H1 (cell line): ENCODE results near the gene MGME1. TPM values are rescaled to one million over a fixed set of nuclear protein-coding genes. Genes with fewer than 3 reads are reported as not detected.

Experiments
- CTCF ChIA-PET: fragments of 300-600 bp; sonication (Branson Sonifier 250); formaldehyde crosslinking; loops from one replicate; lab custom pipeline; 2021; ENCODE audit not compliant: partially characterized antibody; lab: Charles Lee
- POLR2A ChIA-PET: fragments of 300-600 bp; sonication (Branson Sonifier 250); formaldehyde crosslinking; loops from one replicate; lab custom pipeline; 2021; ENCODE audit warnings: inconsistent platforms; ENCODE audit not compliant: partially characterized antibody; lab: Charles Lee
- DNase-seq, 2 experiments: peaks; one replicate each; pipeline versions ENCODE4 v3.0.0 to v3.0.0-alpha.2; 2010 to 2022; ENCODE audit warnings: low spot score in 2 of 2, low read depth in 1 of 2, mixed read lengths in 1 of 2
- FAIRE-seq: peaks from 2 replicates; lab custom pipeline; 2011; peaks lifted over from hg19 to GRCh38; lab: Jason Lieb, UNC
- H2AFZ ChIP-seq: 2 replicates; pipeline ENCODE4 v1.8.1; 2012; ENCODE audit warnings: low read length, inconsistent platforms
- H2AK5ac ChIP-seq: 2 replicates; pipeline ENCODE4 v1.6.1; 2013; ENCODE audit warnings: low read depth, low read length
- H2BK120ac ChIP-seq: replicated peaks from 2 replicates; pipeline ENCODE3; 2013; ENCODE audit warnings: low read depth, low read length, inconsistent platforms
- H2BK12ac ChIP-seq: 2 replicates; pipeline ENCODE4 v1.6.1; 2013; ENCODE audit warnings: low read depth, low read length
- H2BK15ac ChIP-seq: 2 replicates; pipeline ENCODE4 v1.6.1; 2013; ENCODE audit warnings: low read length
- H2BK20ac ChIP-seq: 2 replicates; pipeline ENCODE4 v1.6.1; 2013; ENCODE audit warnings: low read length
- H2BK5ac ChIP-seq: 2 replicates; pipeline ENCODE4 v1.6.1; 2013; ENCODE audit warnings: low read depth, low read length
- H3K14ac ChIP-seq: 2 replicates; pipeline ENCODE4 v1.6.1; 2013; ENCODE audit warnings: inconsistent platforms; ENCODE audit not compliant: insufficient read length
- H3K18ac ChIP-seq: 2 replicates; pipeline ENCODE4 v1.6.1; 2013; ENCODE audit warnings: low read length; ENCODE audit errors: extremely low read depth
- H3K23ac ChIP-seq: 2 replicates; pipeline ENCODE4 v1.6.1; 2013; ENCODE audit warnings: inconsistent platforms; ENCODE audit not compliant: insufficient read length
- H3K23me2 ChIP-seq: 2 replicates; pipeline ENCODE4 v1.6.1; 2013; ENCODE audit warnings: low read depth, low read length
- H3K27ac ChIP-seq: 2 replicates; pipeline ENCODE4 v1.6.1; 2011; ENCODE audit warnings: low read depth, low read length, inconsistent platforms
- H3K27me3 ChIP-seq, 4 experiments: replicated peaks in 1 of 4; 1 replicate in 1 of 4; 2 replicates in 3 of 4; pipeline versions ENCODE4 v1.6.1 to v1.8.1; 2011 to 2013; ENCODE audit warnings: low read length in 3 of 4, mild to moderate bottlenecking in 3 of 4, inconsistent platforms in 2 of 4, mixed read lengths in 2 of 4, moderate library complexity in 1 of 4; ENCODE audit not compliant: control insufficient read depth in 3 of 4, insufficient read depth in 3 of 4; ENCODE audit errors: extremely low read depth in 1 of 4
- H3K36me3 ChIP-seq, 4 experiments: 2 replicates each; pipeline versions ENCODE4 v1.6.1 to v1.8.1; 2011 to 2013; ENCODE audit warnings: mild to moderate bottlenecking in 4 of 4, low read length in 3 of 4, moderate library complexity in 2 of 4, control low read depth in 1 of 4, inconsistent platforms in 1 of 4; ENCODE audit not compliant: insufficient read depth in 4 of 4, control insufficient read depth in 2 of 4
- H3K4ac ChIP-seq: replicated peaks from 2 replicates; pipeline ENCODE3; 2013; ENCODE audit warnings: low read length, low read depth, mixed read lengths, inconsistent platforms; ENCODE audit not compliant: insufficient read length
- H3K4me1 ChIP-seq, 4 experiments: replicated peaks in 1 of 4; 1 replicate in 1 of 4; 2 replicates in 3 of 4; pipeline versions ENCODE4 v1.6.1 to v1.8.1; 2011 to 2013; ENCODE audit warnings: low read length in 3 of 4, inconsistent platforms in 2 of 4, mixed read lengths in 1 of 4; ENCODE audit not compliant: insufficient read depth in 4 of 4, control insufficient read depth in 3 of 4
- H3K4me2 ChIP-seq, 2 experiments: 2 replicates each; pipeline versions ENCODE4 v1.6.1 to v1.8.1; 2011 to 2013; ENCODE audit warnings: low read depth in 2 of 2, low read length in 2 of 2, control low read depth in 1 of 2, inconsistent platforms in 1 of 2, mild to moderate bottlenecking in 1 of 2; ENCODE audit not compliant: insufficient read depth in 1 of 2
- H3K4me3 ChIP-seq, 4 experiments: fragments of 200-600, 300-600 bp in 1 of 4; sonication (generic), shearing (Covaris generic), sonication (Bioruptor Twin) in 1 of 4; 2 replicates each; pipeline versions ENCODE4 v1.5.1 to v1.8.1; 2011 to 2016; ENCODE audit warnings: low read length in 4 of 4, low read depth in 3 of 4, control low read depth in 2 of 4, inconsistent platforms in 2 of 4, mild to moderate bottlenecking in 2 of 4, mixed read lengths in 1 of 4, moderate library complexity in 1 of 4; ENCODE audit not compliant: insufficient read depth in 2 of 4; ENCODE audit errors: extremely low read depth in 1 of 4
- H3K56ac ChIP-seq: replicated peaks from 2 replicates; pipeline ENCODE3; 2013; ENCODE audit warnings: low read depth, mild to moderate bottlenecking, mixed read lengths, low read length, inconsistent platforms; ENCODE audit not compliant: insufficient read length
- H3K79me1 ChIP-seq: 2 replicates; pipeline ENCODE4 v1.6.1; 2013; ENCODE audit warnings: low read depth, low read length, control low read depth
- H3K79me2 ChIP-seq, 2 experiments: 2 replicates each; pipeline versions ENCODE4 v1.6.1 to v1.8.1; 2012 to 2013; ENCODE audit warnings: low read length in 2 of 2, mild to moderate bottlenecking in 2 of 2, inconsistent platforms in 1 of 2; ENCODE audit not compliant: insufficient read depth in 2 of 2, control insufficient read depth in 1 of 2
- H3K9ac ChIP-seq, 4 experiments: replicated peaks in 1 of 4; 1 replicate in 1 of 4; 2 replicates in 3 of 4; pipeline versions ENCODE4 v1.6.1 to v1.8.1; 2011 to 2013; ENCODE audit warnings: low read depth in 3 of 4, low read length in 3 of 4, control low read depth in 2 of 4, mild to moderate bottlenecking in 2 of 4, moderate library complexity in 2 of 4, inconsistent platforms in 1 of 4; ENCODE audit errors: extremely low read depth in 1 of 4
- H3K9me3 ChIP-seq, 2 experiments: 2 replicates each; pipeline versions ENCODE4 v1.6.1 to v1.8.1; 2012 to 2013; ENCODE audit warnings: mild to moderate bottlenecking in 2 of 2, moderate library complexity in 2 of 2, control low read depth in 1 of 2, inconsistent platforms in 1 of 2, low read depth in 1 of 2, low read length in 1 of 2, mixed read lengths in 1 of 2; ENCODE audit not compliant: insufficient read depth in 2 of 2
- H4K20me1 ChIP-seq, 2 experiments: replicated peaks in 1 of 2; 2 replicates each; pipeline versions ENCODE3 to v1.8.1; 2011 to 2013; ENCODE audit warnings: inconsistent platforms in 2 of 2, low read length in 2 of 2, mild to moderate bottlenecking in 1 of 2; ENCODE audit not compliant: insufficient read depth in 2 of 2, control insufficient read depth in 1 of 2
- H4K5ac ChIP-seq: 2 replicates; pipeline ENCODE4 v1.6.1; 2013; ENCODE audit warnings: low read length, low read depth, mixed read lengths, inconsistent platforms; ENCODE audit not compliant: insufficient read length
- H4K8ac ChIP-seq: 2 replicates; pipeline ENCODE4 v1.8.0; 2013; ENCODE audit warnings: mild to moderate bottlenecking, moderate library complexity, low read length, inconsistent platforms; ENCODE audit not compliant: insufficient read depth; ENCODE audit errors: extremely low read depth
- H4K91ac ChIP-seq: replicated peaks from 2 replicates; pipeline ENCODE3; 2013; ENCODE audit warnings: low read length, mixed read lengths, inconsistent platforms; ENCODE audit not compliant: insufficient read length
- POLR2AphosphoS5 ChIP-seq: IDR thresholded peaks from 2 replicates; pipeline ENCODE4 v1.6.1; 2011; ENCODE audit warnings: low read depth, low read length
- WGBS, 2 experiments: shearing (Covaris generic) in 1 of 2; methylation state at CpG; one replicate each; pipeline versions ENCODE4 v1.1.6 to v1.1.7; 2013 to 2015; ENCODE audit warnings: low lambda C conversion rate in 2 of 2, mixed read lengths in 2 of 2, inconsistent platforms in 1 of 2, low coverage in 1 of 2, missing lambda C conversion rate in 1 of 2; ENCODE audit not compliant: insufficient replicate concordance in 2 of 2, insufficient coverage in 1 of 2, insufficient read length in 1 of 2; ENCODE audit errors: extremely low coverage in 1 of 2, missing lambda C conversion rate in 1 of 2; 5-methylcytosine and 5-hydroxymethylcytosine counted together
- polyA plus RNA-seq, 7 experiments: library from polyadenylated mRNA; depleted of rRNA in 3 of 7; stranded (reverse) in 5 of 7; unstranded in 2 of 7; fragments of >200 nt in 5 of 7; fragments of 200-250 nt in 2 of 7; gene quantifications; 1 replicate in 5 of 7; 2 replicates in 1 of 7; 4 replicates in 1 of 7; pipeline versions ENCODE4 v1.2.1 to v1.2.3, GENCODE V29; 2011 to 2013; ENCODE audit warnings: missing spikeins in 2 of 7, mixed read lengths in 2 of 7
- total RNA-seq: library from RNA; stranded (reverse); fragmentation: NEBNext Ultra II Directional; extraction: Animal tissue kit (Norgen Biotek cat#: 25700); gene quantifications from 2 replicates; pipeline ENCODE4 v1.2.1, GENCODE V29; 2021
- TF ChIP-seq, protein P1 (sequence below): IDR thresholded peaks from 2 replicates; pipeline ENCODE4 v1.6.1; 2011; ENCODE audit warnings: low read length, improper control_type of control experiment

The MGME1 gene
- total and polyA plus RNA-seq, 2 of the 8 experiments (the other 6 are each of a cell fraction or from before 2014, with no cell fraction given) = 27.7 to 59.0 TPM

DNA sequence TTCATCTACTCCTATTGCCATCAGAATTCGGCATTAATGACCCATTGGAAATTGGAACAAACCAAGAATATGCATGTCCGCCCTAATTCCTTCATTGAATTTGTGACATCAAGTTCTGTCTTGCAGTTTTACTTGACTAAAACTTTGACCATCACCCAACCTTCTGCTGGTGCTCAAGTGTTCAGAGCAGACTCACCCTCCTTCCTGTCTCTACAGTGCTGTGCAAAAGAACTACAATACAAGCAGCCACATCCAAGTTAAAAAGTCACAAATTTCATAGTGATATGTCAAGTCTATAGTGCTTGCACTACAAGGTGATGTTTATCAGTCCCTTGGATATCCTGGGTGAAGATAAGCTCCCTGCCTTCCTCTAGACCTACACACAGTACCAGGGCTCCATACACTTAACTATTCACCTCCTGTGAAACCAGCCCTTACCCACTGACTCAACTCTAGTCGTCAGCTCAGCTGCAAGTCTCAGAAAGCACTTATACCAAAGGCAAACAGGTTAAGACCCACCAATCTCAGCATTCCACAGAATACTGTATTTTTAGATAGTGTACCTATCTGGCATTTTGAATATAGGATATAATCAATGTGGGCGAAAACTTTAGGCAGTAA is 23.9 kb upstream of the MGME1 start:
- Histone ChIP-seq H2AFZ (no peak overlapping the region), H3K9me3 (no peaks in the 10 kb centered on the region), H3K4ac (no peak overlapping the region), H3K18ac (no peak overlapping the region), H3K9ac (no peak overlapping the region), H3K27ac (no peak overlapping the region), H3K4me2 (no peak overlapping the region), H2BK15ac (no peak overlapping the region), H4K91ac (no peak overlapping the region), H3K79me1 (no peaks in the 10 kb centered on the region; the same call in 1 of the 2 replicates), H4K20me1 (peaks cover 7 to 33% of the 10 kb centered on the region in 2 experiments), H2BK120ac (no peak overlapping the region), H3K27me3 (no peaks in the 10 kb centered on the region), H3K23me2 (no peaks in the 10 kb centered on the region), H2BK5ac (no peak overlapping the region), H4K5ac (no peak overlapping the region), H3K79me2 (peaks cover 0 to 41% of the 10 kb centered on the region in 2 experiments; a peak in 3 of 4 replicates), H3K23ac (no peak overlapping the region), H2BK12ac (no peak overlapping the region), H2BK20ac (no peak overlapping the region), H3K4me1 (peaks cover 0 to 6% (median 5%) of the 10 kb centered on the region in 4 experiments; a peak in 6 of 7 replicates), H4K8ac (no peak overlapping the region), H3K4me3 (no peak overlapping the region), H3K36me3 (peaks cover 53 to 92% (median 82%) of the 10 kb centered on the region in 4 experiments), H3K56ac (no peak overlapping the region), H2AK5ac (no peak overlapping the region), H3K14ac (no peak overlapping the region)
- ChIA-PET POLR2A (interaction anchor here (1.2 to 7.3 kb wide), 5 partner anchors 8 to 22 kb away, joined by 3 to 65 read pairs (median 3); no protein-coding TSS in a partner anchor), CTCF (interaction anchor here (0.7 kb wide), 1 partner anchor 15 kb away, joined by 3 read pairs; no protein-coding TSS in a partner anchor)
- TF ChIP-seq POLR2AphosphoS5 = 0 out of 2 replicates have a peak, but pooled peaks have one; percentile 20
- TF ChIP-seq, protein P1, sequence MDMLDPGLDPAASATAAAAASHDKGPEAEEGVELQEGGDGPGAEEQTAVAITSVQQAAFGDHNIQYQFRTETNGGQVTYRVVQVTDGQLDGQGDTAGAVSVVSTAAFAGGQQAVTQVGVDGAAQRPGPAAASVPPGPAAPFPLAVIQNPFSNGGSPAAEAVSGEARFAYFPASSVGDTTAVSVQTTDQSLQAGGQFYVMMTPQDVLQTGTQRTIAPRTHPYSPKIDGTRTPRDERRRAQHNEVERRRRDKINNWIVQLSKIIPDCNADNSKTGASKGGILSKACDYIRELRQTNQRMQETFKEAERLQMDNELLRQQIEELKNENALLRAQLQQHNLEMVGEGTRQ = no peak
- 91% methylated on average over 4 of the region's 4 CpGs; no CpG with 5 or more reads in 1 of the 2 experiments for WGBS, 2 experiments
- DNase-seq (no peak), FAIRE-seq (no peak)
